Measurements from ENCODE around the gene CTH.
"Not testable (repeated sequence)": the region's sequence is repeated elsewhere in the genome, so short reads cannot be mapped to it uniquely, and the experiment has no call there.

CTH gene

DNA sequence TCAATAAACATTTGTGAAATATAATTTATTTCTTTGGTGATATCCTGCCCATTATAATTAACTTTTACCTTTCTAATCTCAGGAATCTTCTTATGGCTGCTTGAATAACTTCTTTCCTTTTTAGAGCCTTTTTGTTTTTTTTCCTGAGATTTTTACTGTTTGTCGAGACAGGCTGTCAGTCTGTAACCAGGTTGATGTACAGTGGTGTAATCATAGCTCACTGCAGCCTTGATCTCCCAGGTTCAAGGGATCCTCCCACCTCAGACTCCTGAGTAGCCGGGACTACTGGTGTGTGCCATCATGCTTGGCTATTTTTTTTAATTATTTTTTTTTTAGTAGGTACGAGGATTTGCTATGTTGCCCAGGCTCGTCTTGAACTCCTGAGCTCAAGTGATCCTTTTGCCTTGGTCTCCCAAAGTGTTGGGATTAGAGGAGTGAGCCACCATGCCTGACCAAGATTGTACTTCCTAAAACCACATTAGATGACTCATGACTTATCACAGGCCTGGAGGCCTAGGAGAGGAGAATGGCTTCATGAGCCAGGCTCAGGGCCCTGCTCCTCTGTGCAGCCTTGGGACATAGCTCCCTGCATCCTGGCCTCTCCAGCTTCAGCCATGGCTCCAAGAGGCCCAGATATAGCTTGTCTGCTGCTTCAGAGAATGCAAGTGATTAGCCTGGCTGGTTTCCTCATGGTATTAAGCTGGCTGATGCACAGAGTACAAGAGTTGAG, 48.6 kb downstream of the CTH start:
- peak; percentile 57 for DNase-seq

DNA sequence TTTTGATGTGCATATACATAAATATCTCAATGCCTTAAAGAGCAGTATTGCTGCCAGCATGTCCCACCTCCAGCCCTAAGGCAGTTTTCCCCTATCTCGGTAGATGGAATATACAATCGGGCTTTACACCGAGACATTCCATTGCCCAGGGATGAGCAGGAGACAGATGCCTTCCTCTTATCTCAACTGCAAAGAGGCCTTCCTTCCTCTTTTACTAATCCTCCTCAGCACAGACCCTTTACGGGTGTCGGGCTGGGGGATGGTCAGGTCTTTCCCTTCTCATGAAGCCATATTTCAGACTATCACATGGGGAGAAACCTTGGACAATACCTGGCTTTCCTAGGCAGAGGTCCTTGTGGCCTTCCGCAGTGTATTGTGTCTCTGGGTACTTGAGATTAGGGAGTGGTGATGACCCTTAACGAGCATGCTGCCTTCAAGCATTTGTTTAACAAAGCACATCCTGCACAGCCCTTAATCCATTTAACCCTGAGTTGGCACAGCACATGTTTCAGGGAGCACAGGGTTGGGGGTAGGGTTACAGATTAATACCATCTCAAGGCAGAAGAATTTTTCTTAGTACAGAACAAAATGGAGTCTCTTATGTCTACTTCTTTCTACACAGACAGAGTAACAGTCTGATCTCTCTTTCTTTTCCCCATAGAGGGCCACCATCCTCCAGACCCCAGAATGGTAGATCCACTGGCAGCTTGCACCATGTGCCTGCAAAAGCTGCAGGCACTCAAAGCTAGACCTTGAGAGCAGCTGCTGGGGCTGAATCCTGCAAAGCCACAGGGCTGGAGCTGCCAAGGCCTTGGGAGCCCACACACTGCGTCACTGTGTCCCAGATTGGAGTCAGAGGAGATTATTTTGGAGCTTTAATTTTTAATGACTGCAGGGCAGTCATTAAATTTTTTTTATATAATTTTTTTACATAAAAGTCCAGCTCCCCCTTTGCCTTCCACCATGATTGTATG, 50.0 kb downstream of the CTH start:
- DNase-seq: not testable (repeated sequence)

DNA sequence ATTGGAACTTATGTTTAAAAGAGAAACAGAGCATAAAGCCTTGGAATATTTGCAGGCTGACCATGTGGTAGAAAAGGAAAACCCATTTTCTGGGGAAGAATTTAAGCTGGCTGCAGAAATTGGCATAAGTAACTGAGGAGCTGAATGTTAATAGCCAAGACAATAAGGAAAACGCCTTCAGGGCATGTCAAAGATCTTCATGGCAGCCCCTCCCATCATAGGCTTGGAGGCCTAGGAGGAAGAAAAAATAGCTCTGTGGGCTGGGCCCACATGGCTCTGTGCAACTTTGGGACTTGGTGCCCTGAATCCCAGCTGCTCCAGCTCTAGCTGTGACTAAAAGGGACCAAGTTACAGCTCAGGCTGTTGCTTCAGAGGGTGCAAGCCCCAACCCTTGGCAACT, 51.5 kb downstream of the CTH start:
- DNase-seq: no peak

DNA sequence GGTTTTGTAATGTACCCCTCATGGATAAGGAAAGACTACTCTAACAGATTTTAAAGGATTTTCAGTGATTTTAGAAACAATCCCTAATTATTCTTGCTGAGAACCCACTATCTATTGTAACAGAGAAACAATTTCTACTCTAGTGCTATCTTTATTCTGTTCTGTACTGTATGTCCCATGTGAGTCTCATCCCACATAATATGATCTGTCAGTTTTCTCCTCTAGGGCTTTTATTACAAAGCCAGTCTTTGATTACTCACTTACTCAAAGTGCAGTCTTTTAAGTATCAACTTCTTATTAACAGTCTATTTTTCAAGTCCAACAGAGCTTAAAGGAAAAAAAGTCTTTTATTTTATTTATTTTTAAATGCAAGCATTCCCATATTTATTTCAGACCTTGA, 54.8 kb downstream of the CTH start:
- no peak for DNase-seq

DNA sequence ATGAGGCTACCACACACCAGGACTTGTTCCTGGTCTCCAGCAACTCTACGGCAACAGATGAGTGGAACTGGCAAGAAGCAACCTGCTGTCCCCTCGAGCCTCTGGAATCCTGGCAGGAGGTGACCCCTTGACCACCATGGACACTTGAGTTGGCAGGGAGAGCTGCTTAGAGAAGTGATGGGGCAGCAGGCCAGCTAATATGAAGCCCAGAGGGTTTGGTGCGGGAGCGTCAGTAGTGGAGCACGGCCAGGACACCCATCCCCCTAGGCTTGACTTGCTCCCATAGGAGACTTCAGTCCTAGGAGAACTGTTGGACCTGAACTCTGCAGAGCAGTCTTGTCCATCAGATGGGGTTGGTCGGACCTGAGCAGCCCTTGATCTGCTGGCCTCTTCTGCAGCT, 56.5 kb downstream of the CTH start:
- DNase-seq: no peak

DNA sequence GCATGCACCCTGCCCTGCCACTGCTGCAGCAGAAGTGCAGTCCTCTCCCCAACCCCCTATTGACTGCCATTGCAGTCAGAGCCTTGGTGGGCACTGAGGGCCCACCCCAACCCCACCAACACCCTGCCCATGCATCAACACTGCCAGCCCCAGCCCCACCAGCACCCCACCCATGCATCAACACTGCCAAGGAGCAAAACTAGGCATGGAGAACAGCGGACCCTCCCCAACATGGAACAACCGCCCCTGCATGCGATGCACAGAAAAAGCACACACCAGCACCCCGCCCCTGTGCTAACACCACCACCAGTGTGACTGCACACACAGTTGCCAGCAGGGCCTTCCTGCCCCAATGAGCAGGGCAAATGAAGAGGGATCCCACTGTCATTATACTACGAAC, 57.1 kb downstream of the CTH start:
- no peak for DNase-seq

DNA sequence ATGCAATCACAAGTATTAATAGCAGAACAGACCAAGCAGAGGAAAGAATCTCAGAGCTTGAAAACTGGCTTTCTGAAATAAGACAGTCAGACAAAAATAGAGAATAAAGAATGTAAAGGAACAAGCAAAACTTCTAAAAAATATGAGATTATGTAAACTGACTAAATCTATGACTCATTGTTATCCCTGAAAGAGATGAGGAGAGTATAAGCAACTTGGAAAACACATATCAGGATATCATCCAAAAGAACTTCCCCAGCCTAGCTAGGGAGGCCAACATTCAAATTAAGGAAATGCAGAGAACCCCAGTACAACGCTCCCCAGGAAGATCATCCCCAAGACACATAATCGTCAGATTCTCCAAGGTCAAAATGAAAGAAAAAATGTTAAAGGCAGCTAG, 58.1 kb downstream of the CTH start:
- DNase-seq: not testable (repeated sequence)

DNA sequence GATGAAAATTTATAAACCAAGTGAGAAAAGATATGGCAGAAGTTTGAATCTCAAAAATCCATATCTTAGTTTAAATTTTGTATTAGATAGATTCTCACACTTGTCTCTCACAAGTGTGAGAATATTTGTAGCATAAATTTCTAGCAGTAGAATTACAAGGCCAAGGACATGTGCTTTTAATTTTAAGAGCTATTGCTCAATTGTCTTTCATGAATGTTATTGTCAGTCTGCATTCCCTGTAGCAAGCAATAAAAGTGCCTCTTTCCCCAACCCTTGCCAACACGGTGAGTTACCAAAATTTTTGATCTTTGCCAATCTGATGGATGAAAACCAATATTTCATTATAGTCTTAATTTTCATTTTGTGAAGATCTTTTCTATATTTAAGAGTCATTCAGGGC, 64.0 kb downstream of the CTH start:
- no peak for DNase-seq

DNA sequence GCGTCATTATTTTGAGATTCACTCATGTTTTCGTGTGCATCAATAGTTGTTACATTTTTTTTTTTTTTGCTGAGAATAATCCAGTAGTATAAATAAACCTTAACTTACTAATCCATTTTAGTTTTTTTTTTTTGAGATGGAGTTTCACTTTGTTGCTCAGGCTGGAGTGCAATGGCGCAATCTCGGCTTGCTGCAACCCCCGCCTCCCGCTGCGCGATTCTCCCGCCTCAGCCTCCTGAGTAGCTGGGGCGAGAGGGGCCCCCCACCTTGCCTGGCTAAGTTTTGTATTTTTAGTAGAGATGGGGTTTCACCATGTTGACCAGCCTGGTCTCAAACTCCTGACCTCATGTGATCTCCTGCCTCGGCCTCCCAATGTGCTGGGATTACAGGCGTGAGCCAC, 66.0 kb downstream of the CTH start:
- no peak for DNase-seq

DNA sequence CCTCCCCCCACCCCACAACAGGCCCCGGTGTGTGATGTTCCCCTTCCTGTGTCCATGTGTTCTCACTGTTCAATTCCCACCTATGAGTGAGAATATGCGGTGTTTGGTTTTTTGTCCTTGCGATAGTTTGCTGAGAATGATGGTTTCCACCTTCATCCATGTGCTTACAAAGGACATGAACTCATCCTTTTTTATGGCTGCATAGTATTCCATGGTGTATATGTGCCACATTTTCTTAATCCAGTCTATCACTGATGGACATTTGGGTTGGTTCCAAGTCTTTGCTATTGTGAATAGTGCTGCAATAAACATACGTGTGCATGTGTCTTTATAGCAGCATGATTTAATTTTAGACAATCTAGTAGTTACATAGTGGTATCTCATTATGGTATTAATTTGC, 66.8 kb downstream of the CTH start:
- DNase-seq: not testable (repeated sequence)

DNA sequence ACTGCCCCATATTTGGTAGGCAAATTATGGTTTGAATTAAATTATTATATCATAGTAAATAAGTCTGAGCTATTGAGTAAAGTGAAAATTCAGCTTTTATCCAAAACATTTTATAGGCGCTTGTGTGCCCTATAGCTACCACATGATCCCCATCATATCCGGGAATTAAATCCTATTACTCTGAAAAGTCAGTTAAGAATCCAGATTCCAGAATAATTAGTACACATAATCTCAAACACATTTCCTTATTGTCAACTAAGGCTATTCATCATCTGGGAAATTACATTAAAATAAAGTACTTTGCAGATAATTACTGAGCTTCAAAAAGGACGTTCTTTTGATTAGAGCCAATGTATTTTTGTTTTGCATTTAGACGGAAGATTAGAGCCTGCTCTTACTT, 72.3 kb downstream of the CTH start:
- DNase-seq: no peak

DNA sequence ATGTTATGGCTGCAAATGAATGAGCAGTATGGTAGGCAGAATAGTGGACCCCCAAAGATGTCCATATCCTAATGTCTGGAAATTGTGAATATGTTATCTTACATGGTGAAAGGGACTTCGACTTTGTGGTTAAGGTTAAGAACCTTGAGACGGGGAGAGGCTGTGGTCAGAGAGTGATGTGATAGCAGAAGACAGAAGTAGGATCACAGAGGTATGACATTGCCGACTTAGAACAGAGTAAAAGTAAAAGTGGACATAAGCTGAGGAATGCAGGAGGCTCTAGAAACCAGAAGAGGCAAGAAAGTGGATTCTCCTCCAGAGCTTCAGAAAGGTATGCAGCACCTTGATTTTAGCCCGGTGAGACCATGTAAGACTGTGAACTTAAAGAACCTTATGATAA, 74.6 kb downstream of the CTH start:
- no peak for DNase-seq

DNA sequence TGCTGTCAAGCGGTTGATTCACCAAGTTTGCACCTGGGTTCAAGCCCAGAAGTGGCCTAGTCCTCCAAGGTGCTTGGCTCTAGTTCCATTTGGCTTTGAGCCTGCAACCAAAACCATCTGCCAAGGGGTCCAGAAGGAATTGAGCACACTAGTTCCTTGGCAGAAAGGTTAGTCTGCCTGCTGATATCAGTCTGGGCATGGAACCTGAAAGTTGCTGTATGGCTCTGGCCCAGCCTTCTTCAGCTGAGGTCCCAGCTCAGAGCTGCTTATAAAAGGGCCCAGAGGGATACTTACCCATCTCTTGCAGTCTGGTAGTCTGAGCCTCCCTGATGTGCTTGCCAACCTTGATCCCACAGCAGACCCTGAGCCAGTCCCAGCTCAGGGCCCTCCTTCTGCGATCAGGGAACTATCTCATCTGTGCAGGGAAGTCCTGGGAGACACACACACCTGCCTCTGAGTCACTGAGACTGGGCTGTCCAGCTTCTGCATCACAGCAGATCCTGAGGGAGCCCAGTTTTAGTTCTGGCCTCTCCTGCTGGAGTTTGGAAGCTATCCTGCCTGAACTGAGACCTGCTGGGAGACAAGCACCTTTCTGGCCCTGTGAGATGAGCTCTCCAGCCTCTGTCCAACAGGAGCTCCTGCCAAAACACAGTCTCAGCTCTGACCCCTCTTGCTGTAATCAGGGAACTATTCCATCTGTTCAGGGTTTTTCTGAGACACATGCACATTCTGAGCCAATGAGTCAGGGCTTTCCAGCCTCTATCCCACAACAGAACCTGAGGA, 75.8 kb downstream of the CTH start:
- peak; percentile 88 for DNase-seq

DNA sequence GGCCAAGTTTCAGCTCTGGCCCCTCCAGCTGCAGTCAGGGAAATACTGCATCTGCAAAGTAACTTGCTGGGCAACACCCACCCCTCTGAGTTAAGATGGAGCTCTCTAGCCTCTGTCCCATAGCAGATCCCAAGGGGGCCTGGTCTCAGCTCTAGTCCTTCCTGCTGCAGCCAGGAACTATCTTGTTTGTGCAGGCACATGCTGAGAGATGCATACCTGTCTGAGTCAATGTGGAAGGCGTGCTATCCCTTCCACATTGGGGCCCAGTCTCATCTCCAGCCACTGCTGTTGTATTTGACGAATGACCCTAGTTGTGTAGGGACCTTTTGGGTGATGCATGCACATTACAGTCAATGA, 76.4 kb downstream of the CTH start:
- no peak for DNase-seq

DNA sequence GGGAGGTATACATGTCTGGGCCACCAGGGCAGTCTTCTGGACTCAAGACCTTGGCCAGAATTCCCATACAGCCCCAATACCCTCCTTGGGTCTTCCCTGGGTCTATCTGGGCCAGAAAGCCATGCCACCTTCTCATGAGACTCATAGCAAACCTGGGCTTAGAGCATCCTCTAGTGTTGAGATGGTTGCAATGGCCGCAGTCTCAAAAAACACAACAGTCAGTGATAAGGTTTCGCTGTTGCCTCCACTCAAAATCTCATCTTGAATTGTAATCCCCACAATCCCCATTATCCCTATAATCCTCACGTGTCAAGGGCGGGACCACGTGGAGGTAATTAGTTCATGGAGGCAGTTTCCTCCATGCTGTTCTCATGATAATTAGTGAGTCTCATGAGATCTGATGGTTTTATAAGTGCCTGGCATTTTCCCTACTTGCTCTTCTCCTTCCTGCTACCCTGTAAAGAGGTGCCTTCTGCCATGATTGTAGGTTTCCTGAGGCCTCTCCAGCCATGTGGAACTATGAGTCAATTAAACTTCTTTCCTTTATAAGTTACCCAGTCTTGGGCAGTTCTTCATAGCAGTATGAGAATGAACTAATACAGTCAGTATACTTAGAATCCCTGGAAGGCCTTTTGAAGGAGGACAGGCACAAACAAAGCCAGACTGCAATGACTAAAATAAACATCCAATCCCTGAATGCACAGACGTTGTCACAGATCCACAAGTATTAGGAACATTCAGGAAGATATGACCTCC, 77.0 kb downstream of the CTH start:
- peak; percentile 29 for DNase-seq
